HEK293 (cell line): ENCODE data around the gene SIK3.
A peak's percentile ranks its signal among the peaks of the same experiment; 100 is the strongest.

Experiments used
- CTCF ChIP-seq: fragments of 450-650 bp; formaldehyde crosslinking; IDR thresholded peaks from 2 replicates; pipeline ENCODE4 v1.5.1; 2016; ENCODE audit warnings: missing biosample characterization, missing genetic modification characterization
- HOXD13 ChIP-seq: sonication (generic); formaldehyde crosslinking; IDR thresholded peaks from 2 replicates; pipeline ENCODE4 v1.8.0; 2022; ENCODE audit warnings: missing genetic modification reagents, borderline replicate concordance
- KLF9 ChIP-seq: fragments of 450-650 bp; formaldehyde crosslinking; IDR thresholded peaks from 2 replicates; pipeline ENCODE4 v1.5.1; 2016; ENCODE audit warnings: missing biosample characterization, missing genetic modification characterization, low read depth
- SP2 ChIP-seq: fragments of 450-650 bp; formaldehyde crosslinking; IDR thresholded peaks from 2 replicates; pipeline ENCODE4 v1.5.1; 2016; ENCODE audit warnings: missing biosample characterization, missing genetic modification characterization
- TRIM28 ChIP-seq: IDR thresholded peaks from 2 replicates; pipeline ENCODE4 v1.6.1; 2011; ENCODE audit warnings: low read length, control low read depth, borderline replicate concordance
- YY1 ChIP-seq: fragments of 450-650 bp; formaldehyde crosslinking; IDR thresholded peaks from 2 replicates; pipeline ENCODE4 v1.5.1; 2018; ENCODE audit warnings: missing biosample characterization, missing genetic modification characterization
- ZBTB10 ChIP-seq: fragments of 450-650 bp; formaldehyde crosslinking; IDR thresholded peaks from 2 replicates; pipeline ENCODE4 v1.5.1; 2016; ENCODE audit warnings: missing biosample characterization, missing genetic modification characterization
- ZBTB17 ChIP-seq: fragments of 450-650 bp; formaldehyde crosslinking; IDR thresholded peaks from 2 replicates; pipeline ENCODE4 v1.5.1; 2016; ENCODE audit warnings: missing biosample characterization, missing genetic modification characterization
- ZNF10 ChIP-seq: fragments of 450-650 bp; formaldehyde crosslinking; IDR thresholded peaks from 2 replicates; pipeline ENCODE4 v1.5.1; 2017; ENCODE audit warnings: missing biosample characterization, missing genetic modification characterization
- ZNF157 ChIP-seq: fragments of 450-650 bp; formaldehyde crosslinking; IDR thresholded peaks from 2 replicates; pipeline ENCODE4 v1.5.1; 2016; ENCODE audit warnings: missing biosample characterization, missing genetic modification characterization
- ZNF175 ChIP-seq: fragments of 450-650 bp; formaldehyde crosslinking; IDR thresholded peaks from 2 replicates; pipeline ENCODE4 v1.5.1; 2016; ENCODE audit warnings: missing biosample characterization, missing genetic modification characterization
- ZNF214 ChIP-seq: fragments of 450-650 bp; formaldehyde crosslinking; IDR thresholded peaks from 2 replicates; pipeline ENCODE4 v1.5.1; 2017; ENCODE audit warnings: missing biosample characterization, mild to moderate bottlenecking, missing genetic modification characterization, borderline replicate concordance
- ZNF221 ChIP-seq: fragments of 450-650 bp; formaldehyde crosslinking; IDR thresholded peaks from 2 replicates; pipeline ENCODE4 v1.5.1; 2017; ENCODE audit warnings: missing biosample characterization, missing genetic modification characterization, borderline replicate concordance
- ZNF239 ChIP-seq: fragments of 450-650 bp; formaldehyde crosslinking; IDR thresholded peaks from 2 replicates; pipeline ENCODE4 v1.5.1; 2016; ENCODE audit warnings: missing biosample characterization, missing genetic modification characterization
- ZNF324 ChIP-seq: fragments of 450-650 bp; formaldehyde crosslinking; IDR thresholded peaks from 2 replicates; pipeline ENCODE4 v1.5.1; 2016; ENCODE audit warnings: missing biosample characterization, missing genetic modification characterization
- ZNF362 ChIP-seq: fragments of 450-650 bp; formaldehyde crosslinking; IDR thresholded peaks from 2 replicates; pipeline ENCODE4 v1.5.1; 2016; ENCODE audit warnings: missing biosample characterization, missing genetic modification characterization
- ZNF366 ChIP-seq: fragments of 450-650 bp; formaldehyde crosslinking; conservative IDR thresholded peaks from 2 replicates; pipeline ENCODE4 v1.5.1; 2016; ENCODE audit warnings: missing biosample characterization, missing genetic modification characterization
- ZNF394 ChIP-seq: fragments of 450-650 bp; formaldehyde crosslinking; IDR thresholded peaks from 2 replicates; pipeline ENCODE4 v1.5.1; 2016; ENCODE audit warnings: missing biosample characterization, missing genetic modification characterization, mild to moderate bottlenecking, moderate library complexity, borderline replicate concordance
- ZNF501 ChIP-seq: fragments of 450-650 bp; formaldehyde crosslinking; IDR thresholded peaks from 2 replicates; pipeline ENCODE4 v1.5.1; 2016; ENCODE audit warnings: missing biosample characterization, missing genetic modification characterization
- ZNF521 ChIP-seq: fragments of 450-650 bp; formaldehyde crosslinking; IDR thresholded peaks from 2 replicates; pipeline ENCODE4 v1.5.1; 2017; ENCODE audit warnings: missing biosample characterization, mild to moderate bottlenecking, missing genetic modification characterization
- ZNF530 ChIP-seq: fragments of 450-650 bp; formaldehyde crosslinking; IDR thresholded peaks from 2 replicates; pipeline ENCODE4 v1.5.1; 2016; ENCODE audit warnings: low read depth, missing biosample characterization, missing genetic modification characterization
- ZNF629 ChIP-seq: fragments of 450-650 bp; formaldehyde crosslinking; IDR thresholded peaks from 2 replicates; pipeline ENCODE4 v1.5.1; 2017; ENCODE audit warnings: missing biosample characterization, missing genetic modification characterization
- ZNF654 ChIP-seq: fragments of 450-650 bp; formaldehyde crosslinking; IDR thresholded peaks from 2 replicates; pipeline ENCODE4 v1.5.1; 2016; ENCODE audit warnings: low read depth, missing biosample characterization, missing genetic modification characterization
- ZNF704 ChIP-seq: fragments of 450-650 bp; formaldehyde crosslinking; IDR thresholded peaks from 2 replicates; pipeline ENCODE4 v1.5.1; 2016; ENCODE audit warnings: missing biosample characterization, missing genetic modification characterization
- ZNF792 ChIP-seq: fragments of 450-650 bp; formaldehyde crosslinking; IDR thresholded peaks from 2 replicates; pipeline ENCODE4 v1.5.1; 2016; ENCODE audit warnings: missing biosample characterization, missing genetic modification characterization
- TF ChIP-seq, protein P1 (sequence below): fragments of 450-650 bp; formaldehyde crosslinking; IDR thresholded peaks from 2 replicates; pipeline ENCODE4 v1.5.1; 2017; ENCODE audit warnings: missing biosample characterization, missing genetic modification characterization
- TF ChIP-seq, protein P2 (sequence below): sonication (generic); formaldehyde crosslinking; IDR thresholded peaks from 2 replicates; pipeline ENCODE4 v1.8.1; 2022; ENCODE audit warnings: mild to moderate bottlenecking, moderate library complexity, missing genetic modification reagents
- TF ChIP-seq, protein P3 (sequence below): fragments of 450-650 bp; formaldehyde crosslinking; IDR thresholded peaks from 2 replicates; pipeline ENCODE4 v1.5.1; 2016; ENCODE audit warnings: missing biosample characterization, missing genetic modification characterization

Gene SIK3

DNA sequence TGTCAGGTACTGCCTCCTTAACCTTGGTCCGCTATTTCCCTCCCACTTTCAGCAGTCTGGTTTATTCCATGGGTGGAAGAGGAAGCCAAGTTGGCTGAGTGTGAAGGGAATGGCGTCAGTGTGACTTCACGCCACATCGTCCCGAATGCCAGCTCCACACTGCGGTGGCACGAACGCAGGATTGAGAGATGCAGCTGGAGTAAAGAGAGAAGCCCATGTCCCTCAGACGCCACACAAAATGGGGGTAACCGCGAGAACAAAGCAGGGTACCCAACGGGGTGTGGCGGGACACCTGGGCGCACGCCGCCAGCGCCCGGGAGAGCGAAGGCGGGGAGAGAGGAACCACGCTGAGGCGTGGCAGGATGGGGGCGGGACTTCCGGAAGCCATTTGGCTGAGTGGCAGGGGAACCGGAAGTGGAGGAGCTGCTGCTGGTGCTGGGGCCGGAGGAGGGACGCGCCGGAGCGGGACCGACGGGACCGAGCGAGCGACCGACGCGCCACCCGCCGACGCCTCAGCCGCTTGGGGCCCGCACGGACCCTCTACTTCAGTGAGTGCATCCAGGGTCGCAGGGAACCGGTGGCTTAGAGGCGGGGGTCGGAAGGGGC, 45.7 kb upstream of the SIK3 start, which contains the start of gene PAFAH1B2 (continued):
- TF ChIP-seq, protein P1, sequence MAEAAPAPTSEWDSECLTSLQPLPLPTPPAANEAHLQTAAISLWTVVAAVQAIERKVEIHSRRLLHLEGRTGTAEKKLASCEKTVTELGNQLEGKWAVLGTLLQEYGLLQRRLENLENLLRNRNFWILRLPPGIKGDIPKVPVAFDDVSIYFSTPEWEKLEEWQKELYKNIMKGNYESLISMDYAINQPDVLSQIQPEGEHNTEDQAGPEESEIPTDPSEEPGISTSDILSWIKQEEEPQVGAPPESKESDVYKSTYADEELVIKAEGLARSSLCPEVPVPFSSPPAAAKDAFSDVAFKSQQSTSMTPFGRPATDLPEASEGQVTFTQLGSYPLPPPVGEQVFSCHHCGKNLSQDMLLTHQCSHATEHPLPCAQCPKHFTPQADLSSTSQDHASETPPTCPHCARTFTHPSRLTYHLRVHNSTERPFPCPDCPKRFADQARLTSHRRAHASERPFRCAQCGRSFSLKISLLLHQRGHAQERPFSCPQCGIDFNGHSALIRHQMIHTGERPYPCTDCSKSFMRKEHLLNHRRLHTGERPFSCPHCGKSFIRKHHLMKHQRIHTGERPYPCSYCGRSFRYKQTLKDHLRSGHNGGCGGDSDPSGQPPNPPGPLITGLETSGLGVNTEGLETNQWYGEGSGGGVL (tag by site-specific recombination): peak; percentile 49
- TF ChIP-seq ZBTB10 (tag by site-specific recombination) (peak; percentile 90), ZNF704 (tag by site-specific recombination) (no peak), CTCF (tag by site-specific recombination) (no peak), TRIM28 (peak; percentile 81; the same call in 1 of the 2 replicates), ZNF394 (tag by site-specific recombination) (peak; percentile 70; the same call in 1 of the 2 replicates), ZNF366 (tag by site-specific recombination) (0 out of 2 replicates have a peak, but pooled peaks have one; percentile 30), ZNF10 (tag by site-specific recombination) (no peak), ZNF501 (tag by site-specific recombination) (peak; percentile 93; the same call in 1 of the 2 replicates), ZNF175 (tag by site-specific recombination) (no peak), ZNF157 (no peak), ZNF324 (0 out of 2 replicates have a peak, but pooled peaks have one; percentile 11), ZNF629 (tag by site-specific recombination) (peak; percentile 98), KLF9 (peak; percentile 87), ZNF530 (tag by site-specific recombination) (no peak), HOXD13 (CRISPR knock-in tag) (no peak), ZNF792 (tag by site-specific recombination) (no peak), YY1 (tag by site-specific recombination) (peak; percentile 68; the same call in 1 of the 2 replicates), ZNF239 (tag by site-specific recombination) (no peak), ZNF214 (no peak), ZNF654 (no peak), ZBTB17 (peak; percentile 70), ZNF221 (no peak), ZNF362 (no peak), SP2 (tag by site-specific recombination) (peak; percentile 92), ZNF521 (no peak)
- TF ChIP-seq, protein P2, sequence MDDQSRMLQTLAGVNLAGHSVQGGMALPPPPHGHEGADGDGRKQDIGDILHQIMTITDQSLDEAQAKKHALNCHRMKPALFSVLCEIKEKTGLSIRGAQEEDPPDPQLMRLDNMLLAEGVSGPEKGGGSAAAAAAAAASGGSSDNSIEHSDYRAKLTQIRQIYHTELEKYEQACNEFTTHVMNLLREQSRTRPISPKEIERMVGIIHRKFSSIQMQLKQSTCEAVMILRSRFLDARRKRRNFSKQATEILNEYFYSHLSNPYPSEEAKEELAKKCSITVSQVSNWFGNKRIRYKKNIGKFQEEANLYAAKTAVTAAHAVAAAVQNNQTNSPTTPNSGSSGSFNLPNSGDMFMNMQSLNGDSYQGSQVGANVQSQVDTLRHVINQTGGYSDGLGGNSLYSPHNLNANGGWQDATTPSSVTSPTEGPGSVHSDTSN (CRISPR knock-in tag): peak; percentile 90
- TF ChIP-seq, protein P3, sequence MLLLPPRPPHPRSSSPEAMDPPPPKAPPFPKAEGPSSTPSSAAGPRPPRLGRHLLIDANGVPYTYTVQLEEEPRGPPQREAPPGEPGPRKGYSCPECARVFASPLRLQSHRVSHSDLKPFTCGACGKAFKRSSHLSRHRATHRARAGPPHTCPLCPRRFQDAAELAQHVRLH (tag by site-specific recombination): no peak
